ENCODE measurements around the gene MED9. TPM values are rescaled to one million over a fixed set of nuclear protein-coding genes. Genes with fewer than 3 reads are reported as not detected.

MED9 gene
- polyA plus RNA-seq, 1 donor from 2014 or later = 25.1 TPM

DNA sequence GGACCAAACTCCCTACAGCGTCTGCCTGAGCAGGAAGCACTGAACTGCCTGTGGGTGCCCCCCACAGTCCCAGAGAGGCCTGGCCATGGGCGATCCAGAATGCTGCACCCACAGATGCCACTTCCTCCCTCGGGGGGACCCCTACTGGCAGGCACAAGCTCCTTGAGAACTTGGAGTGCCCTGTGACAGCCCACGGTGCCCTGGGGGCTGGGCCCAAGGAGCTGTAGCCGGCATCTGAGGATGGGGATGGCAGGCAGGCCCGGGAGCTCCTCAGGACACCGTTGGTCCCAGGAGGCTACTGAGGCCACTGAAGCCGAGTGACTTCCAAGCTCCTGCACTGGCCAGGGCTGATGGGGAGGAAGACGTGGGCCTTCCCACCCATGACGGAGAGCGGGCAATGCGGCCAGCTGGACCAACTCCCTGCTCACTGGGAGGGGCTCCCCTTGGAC, 34.5 kb downstream of the MED9 start:
- H3K9me2 ChIP-seq (ENCODE audit: insufficient read depth, low read length) = no peaks in the 10 kb centered on the region
- no peaks in the 10 kb centered on the region for H3K79me2 ChIP-seq (replicated peaks; ENCODE audit: insufficient read depth, low read length)
- H2AFZ ChIP-seq (ENCODE audit: low read depth, low read length) = no peak overlapping the region
- no peaks in the 10 kb centered on the region for H3K9me3 ChIP-seq (ENCODE audit: low read length)
- no peak for TF ChIP-seq REST (IDR thresholded peaks at IDR 0.05; ENCODE audit: borderline replicate concordance)
- no peak for TF ChIP-seq EZH2 (IDR thresholded peaks at IDR 0.05; ENCODE audit: borderline replicate concordance, insufficient read depth, low read length, poor library complexity, severe bottlenecking)
- no peak for TF ChIP-seq POLR2AphosphoS5 (IDR thresholded peaks at IDR 0.05)
- TF ChIP-seq TAF1 (IDR thresholded peaks at IDR 0.05; ENCODE audit: low read depth) = no peak
- TF ChIP-seq CTCF (IDR thresholded peaks at IDR 0.05; ENCODE audit: poor library complexity, severe bottlenecking) = no peak
- TF ChIP-seq MXI1 (conservative IDR thresholded peaks at IDR 0.05; ENCODE audit: poor library complexity, severe bottlenecking) = no peak
- no peak for TF ChIP-seq SMC3 (conservative IDR thresholded peaks at IDR 0.05; ENCODE audit: poor library complexity)
- no peak for TF ChIP-seq RAD21 (conservative IDR thresholded peaks at IDR 0.05)
- no peaks in the 10 kb centered on the region for H3K36me3 ChIP-seq (ENCODE audit: insufficient read depth, low read length)
- H3F3A ChIP-seq (ENCODE audit: insufficient read depth, low read length, poor library complexity, severe bottlenecking) = no peaks in the 10 kb centered on the region
- H3K4me3 ChIP-seq (ENCODE audit: low read length) = no peak overlapping the region
- H3K27ac ChIP-seq (ENCODE audit: low read length) = no peak overlapping the region
- no peak overlapping the region for H3K4me2 ChIP-seq (ENCODE audit: low read length)
- no peak overlapping the region for H3K9ac ChIP-seq (ENCODE audit: low read length)
- no peaks in the 10 kb centered on the region for H4K20me1 ChIP-seq (ENCODE audit: insufficient read depth)
- no peaks in the 10 kb centered on the region for H3K27me3 ChIP-seq (ENCODE audit: insufficient read depth, low read depth, low read length)

- no peak overlapping the region for H3K9ac ChIP-seq (ENCODE audit: low read length)
- no peak for TF ChIP-seq REST (IDR thresholded peaks at IDR 0.05; ENCODE audit: borderline replicate concordance)
- no peak for TF ChIP-seq RAD21 (conservative IDR thresholded peaks at IDR 0.05)
- TF ChIP-seq SMC3 (conservative IDR thresholded peaks at IDR 0.05; ENCODE audit: poor library complexity) = no peak
- no peak for TF ChIP-seq EZH2 (IDR thresholded peaks at IDR 0.05; ENCODE audit: borderline replicate concordance, insufficient read depth, low read length, poor library complexity, severe bottlenecking)
- TF ChIP-seq POLR2AphosphoS5 (IDR thresholded peaks at IDR 0.05) = no peak
- no peak for TF ChIP-seq CTCF (IDR thresholded peaks at IDR 0.05; ENCODE audit: poor library complexity, severe bottlenecking)
- no peak for TF ChIP-seq EP300 (conservative IDR thresholded peaks at IDR 0.05; ENCODE audit: poor library complexity, severe bottlenecking)
- TF ChIP-seq TAF1 (IDR thresholded peaks at IDR 0.05; ENCODE audit: low read depth) = no peak
- TF ChIP-seq MXI1 (conservative IDR thresholded peaks at IDR 0.05; ENCODE audit: poor library complexity, severe bottlenecking) = no peak
- no peaks in the 10 kb centered on the region for H3K9me3 ChIP-seq (ENCODE audit: low read length)
- H3K4me2 ChIP-seq (ENCODE audit: low read length) = no peak overlapping the region
- no peaks in the 10 kb centered on the region for H3K79me2 ChIP-seq (replicated peaks; ENCODE audit: insufficient read depth, low read length)
- H3K9me2 ChIP-seq (ENCODE audit: insufficient read depth, low read length) = no peaks in the 10 kb centered on the region
- H3K27ac ChIP-seq (ENCODE audit: low read length) = no peak overlapping the region
- H3K36me3 ChIP-seq (ENCODE audit: insufficient read depth, low read length) = no peaks in the 10 kb centered on the region
- H3K4me3 ChIP-seq (ENCODE audit: low read length) = no peak overlapping the region
- no peaks in the 10 kb centered on the region for H3F3A ChIP-seq (ENCODE audit: insufficient read depth, low read length, poor library complexity, severe bottlenecking)
- no peak overlapping the region for H2AFZ ChIP-seq (ENCODE audit: low read depth, low read length)
- no peaks in the 10 kb centered on the region for H3K27me3 ChIP-seq (ENCODE audit: insufficient read depth, low read depth, low read length)
- no peaks in the 10 kb centered on the region for H4K20me1 ChIP-seq (ENCODE audit: insufficient read depth)
Observed at GRCh38 chr17:17511881-17512858, 35.4 kb downstream of the MED9 start.

Data from neural cell (in vitro differentiated cells).